Measurements from ENCODE around the gene CLIC1. TPM values are rescaled to one million over a fixed set of nuclear protein-coding genes. Genes with fewer than 3 reads are reported as not detected.

The CLIC1 gene
- total and polyA plus RNA-seq, 12 donors, result 51.1 to 400 (median 87.9) TPM

GRCh38 chr6:31700740-31701401 is 35.5 kb downstream of the CLIC1 start:
- DNase-seq (no peak), ATAC-seq (no peak)
- TF ChIP-seq CTCF (IDR thresholded peaks at IDR 0.05), result no peak
- no peak overlapping the region for H3K4me3 ChIP-seq
- intact Hi-C loops (cut with DNase I), result loop anchor here in 1 of 10 donors (1.0 kb wide), 1 partner anchor 28 kb away; the partner anchor contains the start of gene DDAH2
- no peaks in the 10 kb centered on the region for H3K9me3 ChIP-seq
- peaks cover 11 to 41% (median 22%) of the 10 kb centered on the region in 9 donors for H3K4me1 ChIP-seq
- H3K27ac ChIP-seq, result peak overlapping the region in 1 of 10 donors; percentile 17
- no peaks in the 10 kb centered on the region for H3K27me3 ChIP-seq
- 92% methylated on average over 5 of the region's 5 CpGs for WGBS, 2 donors
- peaks cover 0 to 55% (median 19%) of the 10 kb centered on the region in 9 donors for H3K36me3 ChIP-seq

DNA sequence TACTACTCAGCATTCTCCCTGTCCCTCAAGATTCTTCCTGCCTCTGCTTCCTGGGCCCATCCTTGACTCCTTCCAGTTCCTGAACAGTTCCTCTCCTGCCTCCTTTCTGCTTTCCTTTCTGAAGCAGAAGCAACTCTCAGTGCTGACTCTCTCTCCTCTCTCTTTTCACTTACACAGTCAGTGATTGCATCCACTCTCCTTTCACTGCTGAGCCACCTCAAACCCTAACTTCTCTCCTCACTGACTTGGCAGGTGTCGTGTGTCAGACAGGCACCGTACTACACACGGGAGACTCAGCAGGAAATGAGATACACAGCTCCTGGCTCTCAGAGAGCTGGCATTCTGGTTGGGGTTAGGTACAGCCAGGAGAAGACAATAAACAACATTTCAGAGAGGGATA is 38.8 kb downstream of the CLIC1 start:
- intact Hi-C loops (cut with DNase I), result no loop called here
- no peak overlapping the region for H3K4me3 ChIP-seq
- ATAC-seq (no peak), DNase-seq (no peak)
- WGBS, 2 donors, result 38 to 47% methylated on average over 3 of the region's 3 CpGs
- H3K27ac ChIP-seq, result peak overlapping the region in 1 of 10 donors; percentile 31
- H3K36me3 ChIP-seq, result peaks cover 0 to 88% (median 46%) of the 10 kb centered on the region in 9 donors
- H3K9me3 ChIP-seq, result no peaks in the 10 kb centered on the region
- no peak for TF ChIP-seq CTCF (IDR thresholded peaks at IDR 0.05)
- H3K27me3 ChIP-seq, result no peaks in the 10 kb centered on the region
- H3K4me1 ChIP-seq, result peaks cover 8 to 35% (median 18%) of the 10 kb centered on the region in 9 donors

DNA sequence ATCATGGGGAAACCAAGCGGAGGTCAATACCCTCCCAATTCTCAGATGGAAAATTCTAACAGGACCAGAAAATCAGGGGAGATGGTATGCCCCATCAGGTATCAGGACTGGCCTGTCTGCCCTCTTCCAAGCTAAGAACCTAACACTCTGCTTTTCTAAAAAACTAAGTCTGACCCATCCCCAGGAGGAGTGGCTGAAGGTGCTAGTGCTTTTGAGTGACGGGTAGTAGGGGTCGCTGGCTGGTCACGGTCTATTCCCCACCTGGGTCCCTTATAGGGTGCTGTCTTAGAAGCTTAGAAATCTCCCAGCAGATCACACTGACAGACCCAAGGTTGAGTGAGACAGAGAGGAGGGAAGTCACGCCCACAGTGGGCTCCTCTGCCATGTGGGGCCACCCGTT is 42.8 kb downstream of the CLIC1 start:
- no peaks in the 10 kb centered on the region for H3K9me3 ChIP-seq
- H3K4me1 ChIP-seq, result peaks cover 0 to 16% (median 0%) of the 10 kb centered on the region in 9 donors
- intact Hi-C loops (cut with DNase I), result no loop called here
- ATAC-seq, result no peak
- H3K27me3 ChIP-seq, result no peaks in the 10 kb centered on the region
- no peak overlapping the region for H3K27ac ChIP-seq
- H3K36me3 ChIP-seq, result peaks cover 0 to 100% (median 70%) of the 10 kb centered on the region in 9 donors
- 91 to 92% methylated on average over 6 of the region's 6 CpGs for WGBS, 2 donors
- DNase-seq, result no peak
- TF ChIP-seq CTCF (IDR thresholded peaks at IDR 0.05), result no peak
- no peak overlapping the region for H3K4me3 ChIP-seq

- no peak for ATAC-seq
- WGBS, 2 donors, result 83 to 86% methylated on average over 9 of the region's 9 CpGs
Observed at GRCh38 chr6:31692886-31693285, 43.4 kb downstream of the CLIC1 start.

More at GRCh38 chr6:31692886-31693285, 43.4 kb downstream of the CLIC1 start:
- no peak for DNase-seq
- peaks cover 0 to 100% (median 74%) of the 10 kb centered on the region in 9 donors for H3K36me3 ChIP-seq
- no peak overlapping the region for H3K27ac ChIP-seq
- H3K9me3 ChIP-seq, result no peaks in the 10 kb centered on the region
- TF ChIP-seq CTCF (IDR thresholded peaks at IDR 0.05), result no peak
- H3K4me1 ChIP-seq, result peaks cover 0 to 10% (median 0%) of the 10 kb centered on the region in 9 donors
- intact Hi-C loops (cut with DNase I), result no loop called here
- H3K4me3 ChIP-seq, result no peak overlapping the region
- H3K27me3 ChIP-seq, result no peaks in the 10 kb centered on the region

All from heart right ventricle (tissue), 16 donors.